ENCODE results near the gene ALAS1. TPM values are rescaled to one million over a fixed set of nuclear protein-coding genes. Genes with fewer than 3 reads are reported as not detected.

ALAS1 gene
- total RNA-seq, 4 donors from 2014 or later = 70.1 to 101 (median 84.0) TPM

DNA sequence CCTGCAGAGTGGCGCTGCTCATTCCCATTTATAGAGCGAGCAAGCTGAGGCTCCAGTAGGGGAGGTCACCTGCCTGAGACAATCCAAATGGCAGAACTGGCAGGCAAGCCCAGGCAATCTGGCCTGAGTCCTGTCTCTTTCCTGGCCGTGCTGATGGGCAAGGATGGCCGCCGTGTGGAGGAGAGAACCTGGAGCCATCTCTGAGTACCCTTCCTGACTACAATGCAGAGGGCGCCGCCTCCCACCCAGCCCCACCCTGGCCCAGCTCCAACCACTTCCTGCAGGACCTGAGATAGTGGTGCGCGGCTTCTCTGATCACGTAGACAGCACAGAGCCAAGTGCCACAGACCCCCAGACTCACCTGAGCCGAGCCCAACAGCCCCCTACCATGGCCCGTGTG is 20.5 kb downstream of the ALAS1 start:
- Histone ChIP-seq H3K9me3 (no peaks in the 10 kb centered on the region), H3K4me1 (peaks cover 23 to 41% (median 30%) of the 10 kb centered on the region in 4 donors), H3K27me3 (no peaks in the 10 kb centered on the region), H3K36me3 (peaks cover 0 to 17% (median 7%) of the 10 kb centered on the region in 4 donors), H3K27ac (peak overlapping the region; percentile 81 to 88 (median 87)), H3K4me3 (no peak overlapping the region)
- WGBS, 2 donors (ENCODE audit: low coverage in 1 of 2) = 75% methylated on average over 8 of the region's 12 CpGs; no CpG with 5 or more reads in 1 of the 2 donors
- in situ Hi-C loops (cut with MboI; ENCODE audit: low pct_ligation_motif_present in 1 of 4, low pct_unique_long_range_greater_than_20kb in 1 of 4, low sequenced_read_pairs in 3 of 4) = loop anchor here in 1 of 4 donors (5.0 kb wide), 1 partner anchor 124 kb away; no protein-coding TSS in a partner anchor
- peak; percentile 40 for DNase-seq
- intact Hi-C loops (cut with DNase I; ENCODE audit: low total_unique reads) = loop anchor here (2.0 kb wide), 1 partner anchor 118 kb away; no protein-coding TSS in a partner anchor
- TF ChIP-seq EP300 (IDR thresholded peaks at IDR 0.05; ENCODE audit: low read depth) (no peak), POLR2AphosphoS5 (IDR thresholded peaks at IDR 0.05) (no peak), POLR2A (IDR thresholded peaks at IDR 0.05) (no peak)
- TF ChIP-seq, protein P1, sequence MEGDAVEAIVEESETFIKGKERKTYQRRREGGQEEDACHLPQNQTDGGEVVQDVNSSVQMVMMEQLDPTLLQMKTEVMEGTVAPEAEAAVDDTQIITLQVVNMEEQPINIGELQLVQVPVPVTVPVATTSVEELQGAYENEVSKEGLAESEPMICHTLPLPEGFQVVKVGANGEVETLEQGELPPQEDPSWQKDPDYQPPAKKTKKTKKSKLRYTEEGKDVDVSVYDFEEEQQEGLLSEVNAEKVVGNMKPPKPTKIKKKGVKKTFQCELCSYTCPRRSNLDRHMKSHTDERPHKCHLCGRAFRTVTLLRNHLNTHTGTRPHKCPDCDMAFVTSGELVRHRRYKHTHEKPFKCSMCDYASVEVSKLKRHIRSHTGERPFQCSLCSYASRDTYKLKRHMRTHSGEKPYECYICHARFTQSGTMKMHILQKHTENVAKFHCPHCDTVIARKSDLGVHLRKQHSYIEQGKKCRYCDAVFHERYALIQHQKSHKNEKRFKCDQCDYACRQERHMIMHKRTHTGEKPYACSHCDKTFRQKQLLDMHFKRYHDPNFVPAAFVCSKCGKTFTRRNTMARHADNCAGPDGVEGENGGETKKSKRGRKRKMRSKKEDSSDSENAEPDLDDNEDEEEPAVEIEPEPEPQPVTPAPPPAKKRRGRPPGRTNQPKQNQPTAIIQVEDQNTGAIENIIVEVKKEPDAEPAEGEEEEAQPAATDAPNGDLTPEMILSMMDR (IDR thresholded peaks at IDR 0.05) = no peak

DNA sequence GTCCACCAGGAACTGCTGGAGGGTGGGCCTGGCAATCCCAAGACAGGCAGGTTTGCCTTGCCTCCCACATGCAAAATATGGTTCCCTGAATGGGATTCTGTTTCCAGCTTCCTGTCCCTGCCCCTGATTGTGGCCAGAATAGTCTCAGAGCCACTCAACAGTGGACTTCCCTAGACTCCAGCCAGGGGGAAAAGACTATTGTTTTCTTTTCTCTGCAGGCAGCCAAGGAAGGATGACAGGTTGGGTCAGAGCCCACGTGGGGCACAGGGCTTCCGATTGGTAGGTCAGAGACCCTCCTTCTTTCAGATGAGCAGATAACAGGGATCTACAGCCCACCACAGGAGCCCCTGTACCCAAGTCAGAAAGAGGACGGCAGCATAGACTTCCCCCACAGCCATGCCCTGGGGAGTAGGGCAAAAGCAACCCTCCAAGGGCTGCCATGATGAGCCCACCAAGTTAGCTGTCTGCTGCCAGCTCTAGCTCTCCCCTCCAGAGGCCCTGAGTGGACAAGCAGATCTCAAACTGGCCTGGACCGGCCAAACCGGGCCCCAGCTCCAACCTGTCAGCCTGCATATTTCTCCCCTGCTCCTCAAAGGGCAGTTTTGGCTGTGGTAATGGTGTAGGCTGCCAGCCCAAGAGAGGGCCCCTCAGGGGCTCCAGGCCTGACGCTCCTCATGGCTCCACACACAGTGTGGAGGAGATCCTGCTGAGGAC is 21.1 kb downstream of the ALAS1 start:
- WGBS, 2 donors (ENCODE audit: low coverage in 1 of 2) = 73% methylated on average over 6 of the region's 6 CpGs; no CpG with 5 or more reads in 1 of the 2 donors
- peaks cover 23 to 41% (median 30%) of the 10 kb centered on the region in 4 donors for H3K4me1 ChIP-seq
- intact Hi-C loops (cut with DNase I; ENCODE audit: low total_unique reads) = loop anchor here (2.0 kb wide), 1 partner anchor 118 kb away; no protein-coding TSS in a partner anchor
- in situ Hi-C loops (cut with MboI; ENCODE audit: low pct_ligation_motif_present in 1 of 4, low pct_unique_long_range_greater_than_20kb in 1 of 4, low sequenced_read_pairs in 3 of 4) = loop anchor here in 1 of 4 donors (5.0 kb wide), 1 partner anchor 123 kb away; no protein-coding TSS in a partner anchor
- H3K27ac ChIP-seq = peak overlapping the region in 3 of 4 donors; percentile 8 to 87 (median 87)
- TF ChIP-seq, protein P1 (IDR thresholded peaks at IDR 0.05) = no peak
- no peak for TF ChIP-seq POLR2A (IDR thresholded peaks at IDR 0.05)
- no peak for TF ChIP-seq POLR2AphosphoS5 (IDR thresholded peaks at IDR 0.05)
- TF ChIP-seq EP300 (IDR thresholded peaks at IDR 0.05; ENCODE audit: low read depth) = no peak
- peaks cover 0 to 11% (median 4%) of the 10 kb centered on the region in 4 donors for H3K36me3 ChIP-seq
- DNase-seq = no peak
- H3K27me3 ChIP-seq = no peaks in the 10 kb centered on the region
- H3K4me3 ChIP-seq = no peak overlapping the region
- no peaks in the 10 kb centered on the region for H3K9me3 ChIP-seq

DNA sequence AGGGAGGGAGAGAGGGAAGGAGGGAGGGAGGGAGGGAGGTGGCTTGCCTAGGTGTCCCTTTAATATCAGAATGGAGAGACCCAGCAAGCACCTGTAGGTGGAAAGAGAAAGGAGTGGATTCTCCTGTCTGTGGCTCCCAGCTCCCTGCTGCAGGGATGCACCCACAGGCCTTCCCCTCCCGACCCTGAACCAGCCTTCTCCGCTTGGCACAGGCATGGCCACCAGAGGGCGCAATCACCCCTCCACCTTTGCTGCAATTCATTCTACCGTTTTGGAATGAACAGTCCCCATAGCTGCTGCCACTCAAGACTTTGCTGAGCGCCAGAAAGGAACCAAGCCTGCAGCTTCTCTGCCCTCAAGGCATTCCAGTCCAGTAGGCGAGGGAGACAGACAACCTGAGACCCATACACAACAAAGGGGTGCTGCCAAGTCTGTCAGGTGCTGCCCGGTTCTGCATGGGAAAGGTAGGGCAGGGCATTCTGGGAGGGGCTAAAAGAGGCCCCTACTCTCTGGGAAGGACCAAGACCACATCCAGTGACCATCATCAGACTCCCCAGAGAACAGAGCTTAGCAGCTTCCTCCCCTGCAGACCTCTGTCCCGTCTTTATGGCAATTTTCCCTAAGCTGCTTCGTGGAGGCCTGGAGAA is 22.5 kb downstream of the ALAS1 start:
- TF ChIP-seq POLR2A (IDR thresholded peaks at IDR 0.05) (no peak), EP300 (IDR thresholded peaks at IDR 0.05; ENCODE audit: low read depth) (no peak), POLR2AphosphoS5 (IDR thresholded peaks at IDR 0.05) (peak in 1 of 3 donors; percentile 34)
- TF ChIP-seq, protein P1 (IDR thresholded peaks at IDR 0.05) = peak; percentile 83 to 97 (median 94)
- peak; percentile 88 for DNase-seq
- in situ Hi-C loops (cut with MboI; ENCODE audit: low pct_ligation_motif_present in 1 of 4, low pct_unique_long_range_greater_than_20kb in 1 of 4, low sequenced_read_pairs in 3 of 4) = no loop called here
- intact Hi-C loops (cut with DNase I; ENCODE audit: low total_unique reads) = no loop called here
- H3K36me3 ChIP-seq = no peaks in the 10 kb centered on the region
- no peaks in the 10 kb centered on the region for H3K9me3 ChIP-seq
- WGBS, 2 donors (ENCODE audit: low coverage in 1 of 2) = 28% methylated on average over 9 of the region's 9 CpGs; no CpG with 5 or more reads in 1 of the 2 donors
- H3K4me1 ChIP-seq = peaks cover 23 to 41% (median 30%) of the 10 kb centered on the region in 4 donors
- no peak overlapping the region for H3K27ac ChIP-seq
- no peaks in the 10 kb centered on the region for H3K27me3 ChIP-seq
- no peak overlapping the region for H3K4me3 ChIP-seq

DNA sequence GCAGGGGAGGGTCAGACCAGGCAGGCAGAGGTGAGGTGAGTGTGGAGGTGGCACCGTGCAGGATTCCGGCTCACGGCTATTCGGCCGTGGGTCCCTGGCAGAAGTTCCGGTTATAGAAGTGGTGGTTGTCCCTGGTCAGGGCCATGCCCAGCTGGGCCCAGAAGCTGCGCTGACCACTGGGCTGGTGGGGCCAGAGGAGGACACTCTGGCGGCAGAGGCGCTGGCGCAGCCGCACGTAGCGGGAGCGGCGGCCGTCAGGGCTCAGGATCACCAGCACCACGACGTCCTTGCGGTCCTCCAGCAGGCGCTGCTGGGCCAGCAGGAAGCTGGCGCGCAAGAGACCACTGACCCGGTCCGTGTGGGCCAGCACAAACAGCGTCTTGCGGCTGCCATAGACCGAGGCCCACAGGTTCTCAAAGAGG is 23.2 kb downstream of the ALAS1 start:
- intact Hi-C loops (cut with DNase I; ENCODE audit: low total_unique reads) (no loop called here), in situ Hi-C loops (cut with MboI; ENCODE audit: low pct_ligation_motif_present in 1 of 4, low pct_unique_long_range_greater_than_20kb in 1 of 4, low sequenced_read_pairs in 3 of 4) (no loop called here)
- Histone ChIP-seq H3K27ac (no peak overlapping the region), H3K9me3 (no peaks in the 10 kb centered on the region), H3K4me3 (no peak overlapping the region), H3K36me3 (no peaks in the 10 kb centered on the region), H3K27me3 (no peaks in the 10 kb centered on the region), H3K4me1 (peaks cover 21 to 35% (median 28%) of the 10 kb centered on the region in 4 donors)
- TF ChIP-seq EP300 (IDR thresholded peaks at IDR 0.05; ENCODE audit: low read depth) (no peak), POLR2AphosphoS5 (IDR thresholded peaks at IDR 0.05) (no peak), POLR2A (IDR thresholded peaks at IDR 0.05) (no peak)
- TF ChIP-seq, protein P1 (IDR thresholded peaks at IDR 0.05) = no peak
- no peak for DNase-seq
- WGBS, 2 donors (ENCODE audit: low coverage in 1 of 2) = 93% methylated on average over 27 of the region's 27 CpGs; no CpG with 5 or more reads in 1 of the 2 donors

Data from transverse colon (tissue), 4 donors.